ENCODE data around the gene LAMA2.

DNA sequence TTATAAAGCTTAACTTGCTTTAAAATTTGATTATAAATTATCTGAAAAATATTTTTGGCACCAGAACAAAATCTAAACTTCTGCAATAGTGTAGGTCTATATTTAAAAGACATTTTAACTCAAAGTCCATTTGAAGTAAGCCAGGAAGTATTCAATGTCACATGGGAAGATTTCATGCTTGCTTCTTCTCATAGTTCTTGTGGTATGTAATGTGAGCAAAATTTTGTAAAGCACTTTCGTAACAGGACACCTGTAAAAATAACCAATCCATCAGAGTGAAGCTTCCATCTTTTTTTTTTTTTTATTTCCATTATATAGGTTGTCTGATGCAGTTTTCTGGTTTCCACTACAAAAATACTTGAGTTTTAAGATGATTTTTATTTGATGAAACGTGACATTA is 386.1 kb downstream of the LAMA2 start:
- TF ChIP-seq CTCF (IDR thresholded peaks at IDR 0.05), result no peak
- no peak for TF ChIP-seq POLR2A (IDR thresholded peaks at IDR 0.05)
